Breast epithelium (tissue), 4 donors: ENCODE results near the gene SRSF10. TPM values are rescaled to one million over a fixed set of nuclear protein-coding genes. Genes with fewer than 3 reads are reported as not detected.

Experiments used
- DNase-seq, 2 donors: peaks; one replicate each; pipeline ENCODE4 v3.0.0-alpha.2; 2019; ENCODE audit warnings: low spot score in 2 of 2
- H3K27ac ChIP-seq, 2 donors: fragments of 200-600 bp; sonication (generic) in 1 of 2; one replicate each; pipeline ENCODE4 v1.5.1; 2016 to 2019; ENCODE audit warnings: mild to moderate bottlenecking in 1 of 2
- H3K27me3 ChIP-seq, 2 donors: fragments of 200-600 bp; sonication (generic) in 1 of 2; one replicate each; pipeline versions ENCODE4 v1.5.1 to v1.6.0; 2017 to 2019; ENCODE audit warnings: control low read depth in 1 of 2, mild to moderate bottlenecking in 1 of 2
- H3K36me3 ChIP-seq: fragments of 200-600 bp; one replicate; pipeline ENCODE4 v1.5.1; 2019
- H3K4me1 ChIP-seq, 2 donors: fragments of 200-600 bp; sonication (generic); one replicate each; pipeline ENCODE4 v1.5.1; 2016 to 2019; ENCODE audit warnings: control low read depth in 1 of 2
- H3K4me3 ChIP-seq, 3 donors: fragments of 200-600 bp; sonication (generic); 1 replicate in 2 of 3; 2 replicates in 1 of 3; pipeline ENCODE4 v1.5.1; 2016 to 2019; ENCODE audit warnings: mild to moderate bottlenecking in 3 of 3, moderate library complexity in 2 of 3
- H3K9me3 ChIP-seq, 2 donors: fragments of 200-600 bp; sonication (generic) in 1 of 2; one replicate each; pipeline ENCODE4 v1.5.1; 2016 to 2019; ENCODE audit warnings: control low read depth in 1 of 2
- POLR2A ChIP-seq: fragments of 450-650 bp; IDR thresholded peaks from one replicate; pipeline ENCODE4 v1.6.1; 2016; ENCODE audit warnings: antibody characterized with exemption, mild to moderate bottlenecking, moderate library complexity
- POLR2AphosphoS5 ChIP-seq, 3 donors: sonication (generic); formaldehyde crosslinking; IDR thresholded peaks; one replicate each; pipeline ENCODE4 v1.6.1; 2017; ENCODE audit warnings: antibody characterized with exemption in 3 of 3
- intact Hi-C: fragments of 100-400 bp; cut with DNase I; formaldehyde crosslinking; loops from one replicate; pipeline ENCODE4 v1.15.1; 2023; ENCODE audit warnings: low total_unique reads
- total RNA-seq, 3 donors: library from RNA; depleted of rRNA; stranded (reverse); fragments of >200 nt; gene quantifications; one replicate each; pipeline ENCODE4 v1.1.0, GENCODE V29; 2016
- TF ChIP-seq, protein P1 (sequence below), 3 donors: fragments of 450-650 bp; IDR thresholded peaks; one replicate each; pipeline ENCODE4 v1.5.1; 2016 to 2017; ENCODE audit warnings: antibody characterized with exemption in 3 of 3, mild to moderate bottlenecking in 3 of 3, moderate library complexity in 3 of 3

Gene SRSF10
- total RNA-seq, 3 donors from 2014 or later: 99.4 to 156 (median 116) TPM

DNA sequence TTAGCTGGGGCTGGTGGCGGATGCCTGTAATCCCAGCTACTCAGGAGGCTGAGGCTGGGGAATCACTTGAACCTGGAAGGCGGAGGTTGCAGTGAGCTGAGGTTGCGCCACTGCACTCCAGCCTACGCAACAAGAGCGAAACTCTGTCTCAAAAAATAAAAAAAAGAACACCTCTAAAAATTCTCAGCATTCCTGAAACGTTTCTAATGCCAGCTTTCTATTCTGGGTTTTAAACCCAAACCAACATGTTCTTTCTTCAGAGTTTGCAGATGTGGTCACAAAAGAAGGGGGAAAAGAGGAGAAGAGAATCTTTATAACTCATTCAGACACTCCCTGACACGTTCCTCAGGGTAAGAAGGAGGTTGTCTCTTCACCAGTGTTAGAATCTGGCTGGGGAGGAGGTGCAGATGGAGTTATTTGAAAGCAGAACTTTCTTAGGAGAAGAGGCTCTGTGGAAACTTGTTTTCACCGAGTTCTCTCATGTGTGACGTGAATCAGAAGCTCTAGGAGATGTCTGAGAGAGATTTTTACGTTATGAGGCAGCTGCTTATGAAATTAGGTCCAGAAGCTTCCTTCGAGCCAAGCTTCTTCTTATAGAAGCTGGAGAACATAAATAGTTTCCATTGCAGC is 49.2 kb downstream of the SRSF10 start:
- Histone ChIP-seq H3K4me1 (no peaks in the 10 kb centered on the region), H3K36me3 (no peaks in the 10 kb centered on the region), H3K4me3 (peak overlapping the region in 2 of 3 donors; percentile 11 to 27), H3K27me3 (no peaks in the 10 kb centered on the region), H3K9me3 (no peaks in the 10 kb centered on the region), H3K27ac (peak overlapping the region; percentile 37 to 54)
- TF ChIP-seq, protein P1, sequence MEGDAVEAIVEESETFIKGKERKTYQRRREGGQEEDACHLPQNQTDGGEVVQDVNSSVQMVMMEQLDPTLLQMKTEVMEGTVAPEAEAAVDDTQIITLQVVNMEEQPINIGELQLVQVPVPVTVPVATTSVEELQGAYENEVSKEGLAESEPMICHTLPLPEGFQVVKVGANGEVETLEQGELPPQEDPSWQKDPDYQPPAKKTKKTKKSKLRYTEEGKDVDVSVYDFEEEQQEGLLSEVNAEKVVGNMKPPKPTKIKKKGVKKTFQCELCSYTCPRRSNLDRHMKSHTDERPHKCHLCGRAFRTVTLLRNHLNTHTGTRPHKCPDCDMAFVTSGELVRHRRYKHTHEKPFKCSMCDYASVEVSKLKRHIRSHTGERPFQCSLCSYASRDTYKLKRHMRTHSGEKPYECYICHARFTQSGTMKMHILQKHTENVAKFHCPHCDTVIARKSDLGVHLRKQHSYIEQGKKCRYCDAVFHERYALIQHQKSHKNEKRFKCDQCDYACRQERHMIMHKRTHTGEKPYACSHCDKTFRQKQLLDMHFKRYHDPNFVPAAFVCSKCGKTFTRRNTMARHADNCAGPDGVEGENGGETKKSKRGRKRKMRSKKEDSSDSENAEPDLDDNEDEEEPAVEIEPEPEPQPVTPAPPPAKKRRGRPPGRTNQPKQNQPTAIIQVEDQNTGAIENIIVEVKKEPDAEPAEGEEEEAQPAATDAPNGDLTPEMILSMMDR (IDR thresholded peaks at IDR 0.05): no peak
- TF ChIP-seq POLR2AphosphoS5 (IDR thresholded peaks at IDR 0.05): no peak
- no peak for TF ChIP-seq POLR2A
- intact Hi-C loops: no loop called here
- DNase-seq: no peak

GRCh38 chr1:23930270-23930669 is 49.9 kb downstream of the SRSF10 start:
- DNase-seq: no peak
- TF ChIP-seq, protein P1 (IDR thresholded peaks at IDR 0.05): no peak
- TF ChIP-seq POLR2AphosphoS5 (IDR thresholded peaks at IDR 0.05): no peak
- TF ChIP-seq POLR2A: no peak
- no peak overlapping the region for H3K4me3 ChIP-seq
- no peaks in the 10 kb centered on the region for H3K9me3 ChIP-seq
- intact Hi-C loops: no loop called here
- H3K36me3 ChIP-seq: no peaks in the 10 kb centered on the region
- H3K4me1 ChIP-seq: no peaks in the 10 kb centered on the region
- H3K27me3 ChIP-seq: no peaks in the 10 kb centered on the region
- no peak overlapping the region for H3K27ac ChIP-seq

- no peaks in the 10 kb centered on the region for H3K36me3 ChIP-seq
- H3K27me3 ChIP-seq: no peaks in the 10 kb centered on the region
- H3K27ac ChIP-seq: no peak overlapping the region
- H3K4me1 ChIP-seq: no peaks in the 10 kb centered on the region
- H3K9me3 ChIP-seq: no peaks in the 10 kb centered on the region
- no peak for DNase-seq
- intact Hi-C loops: no loop called here
- no peak overlapping the region for H3K4me3 ChIP-seq
- TF ChIP-seq POLR2AphosphoS5 (IDR thresholded peaks at IDR 0.05): no peak
- TF ChIP-seq POLR2A: no peak
- TF ChIP-seq, protein P1 (IDR thresholded peaks at IDR 0.05): no peak
Observed at GRCh38 chr1:23928789-23929188, 51.3 kb downstream of the SRSF10 start.

GRCh38 chr1:23927097-23927496 is 53.0 kb downstream of the SRSF10 start:
- Histone ChIP-seq H3K27ac (no peak overlapping the region), H3K27me3 (no peaks in the 10 kb centered on the region), H3K4me3 (no peak overlapping the region), H3K9me3 (no peaks in the 10 kb centered on the region), H3K36me3 (no peaks in the 10 kb centered on the region), H3K4me1 (no peaks in the 10 kb centered on the region)
- intact Hi-C loops: no loop called here
- TF ChIP-seq POLR2A: no peak
- TF ChIP-seq, protein P1 (IDR thresholded peaks at IDR 0.05): no peak
- TF ChIP-seq POLR2AphosphoS5 (IDR thresholded peaks at IDR 0.05): no peak
- DNase-seq: no peak

DNA sequence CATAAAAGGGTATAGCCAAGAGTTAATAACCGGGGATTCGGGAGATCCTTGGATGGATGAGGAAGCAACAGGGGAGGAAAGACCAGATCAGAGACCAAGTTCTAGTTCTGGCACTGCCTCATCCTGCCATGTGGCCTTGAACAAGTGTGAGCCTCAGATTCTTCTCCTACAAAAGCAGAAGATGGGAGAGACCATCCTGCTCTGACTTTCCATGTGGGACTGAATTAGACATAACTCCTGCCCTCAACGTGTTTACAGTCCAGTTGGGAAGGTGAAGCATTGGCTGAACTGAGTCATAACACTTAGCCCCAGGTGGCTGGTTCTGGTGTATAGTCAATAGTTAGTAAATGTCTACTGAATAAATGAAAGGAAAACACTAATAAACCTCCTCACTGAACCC is 54.8 kb downstream of the SRSF10 start:
- no peak for DNase-seq
- no peaks in the 10 kb centered on the region for H3K4me1 ChIP-seq
- intact Hi-C loops: no loop called here
- H3K27ac ChIP-seq: no peak overlapping the region
- H3K36me3 ChIP-seq: no peaks in the 10 kb centered on the region
- H3K9me3 ChIP-seq: no peaks in the 10 kb centered on the region
- TF ChIP-seq POLR2A (no peak), POLR2AphosphoS5 (IDR thresholded peaks at IDR 0.05) (no peak)
- TF ChIP-seq, protein P1 (IDR thresholded peaks at IDR 0.05): no peak
- H3K4me3 ChIP-seq: no peak overlapping the region
- no peaks in the 10 kb centered on the region for H3K27me3 ChIP-seq
